Measurements from ENCODE around the gene ICA1.

Gene ICA1

DNA sequence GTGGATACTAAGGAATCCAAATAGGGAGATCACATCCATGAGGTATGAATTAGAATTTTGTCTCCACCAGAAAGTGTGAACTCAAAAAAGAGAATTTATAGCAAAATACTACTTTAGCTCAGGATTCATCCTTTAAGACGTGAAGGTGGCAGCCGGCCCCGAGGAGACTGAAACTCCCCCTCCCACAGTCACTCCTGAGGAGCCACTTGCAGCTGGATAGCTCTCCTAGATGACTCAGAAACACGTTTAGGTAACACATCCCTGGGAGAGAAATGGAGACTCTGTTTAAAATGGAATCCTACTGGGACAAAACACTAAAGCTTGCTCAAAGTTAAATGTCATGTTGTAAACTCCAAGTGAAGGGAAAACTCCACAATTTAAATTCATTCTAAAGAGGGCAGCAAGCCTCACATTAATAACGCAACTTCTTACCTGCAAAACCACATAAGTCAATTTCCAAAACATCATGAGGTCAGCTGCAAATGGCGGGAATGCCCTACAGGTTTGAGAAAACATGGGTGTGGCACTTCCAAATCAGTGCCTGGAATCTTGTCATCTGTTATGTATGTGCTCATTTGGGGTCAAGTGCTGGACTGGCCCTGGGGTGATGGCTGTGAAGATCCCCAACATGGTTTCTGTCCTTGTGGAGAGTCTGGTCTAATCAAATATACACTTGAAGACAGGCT is 46.2 kb downstream of the ICA1 start:
- H3F3A ChIP-seq (ENCODE audit: low read depth): no peaks in the 10 kb centered on the region
- no peak overlapping the region for H2AFZ ChIP-seq (ENCODE audit: low read length)
- no peaks in the 10 kb centered on the region for H3K36me3 ChIP-seq (ENCODE audit: insufficient read depth, low read length)
- H3K9me2 ChIP-seq (replicated peaks; ENCODE audit: low read depth, low read length): no peaks in the 10 kb centered on the region
- no peaks in the 10 kb centered on the region for H3K9me3 ChIP-seq (ENCODE audit: insufficient read depth, low read depth, low read length)
- H4K20me1 ChIP-seq (ENCODE audit: insufficient read depth, low read length, poor library complexity, severe bottlenecking): no peaks in the 10 kb centered on the region
- no peak for TF ChIP-seq EZH2phosphoT487 (IDR thresholded peaks at IDR 0.05; ENCODE audit: borderline replicate concordance)
- TF ChIP-seq, protein P1, sequence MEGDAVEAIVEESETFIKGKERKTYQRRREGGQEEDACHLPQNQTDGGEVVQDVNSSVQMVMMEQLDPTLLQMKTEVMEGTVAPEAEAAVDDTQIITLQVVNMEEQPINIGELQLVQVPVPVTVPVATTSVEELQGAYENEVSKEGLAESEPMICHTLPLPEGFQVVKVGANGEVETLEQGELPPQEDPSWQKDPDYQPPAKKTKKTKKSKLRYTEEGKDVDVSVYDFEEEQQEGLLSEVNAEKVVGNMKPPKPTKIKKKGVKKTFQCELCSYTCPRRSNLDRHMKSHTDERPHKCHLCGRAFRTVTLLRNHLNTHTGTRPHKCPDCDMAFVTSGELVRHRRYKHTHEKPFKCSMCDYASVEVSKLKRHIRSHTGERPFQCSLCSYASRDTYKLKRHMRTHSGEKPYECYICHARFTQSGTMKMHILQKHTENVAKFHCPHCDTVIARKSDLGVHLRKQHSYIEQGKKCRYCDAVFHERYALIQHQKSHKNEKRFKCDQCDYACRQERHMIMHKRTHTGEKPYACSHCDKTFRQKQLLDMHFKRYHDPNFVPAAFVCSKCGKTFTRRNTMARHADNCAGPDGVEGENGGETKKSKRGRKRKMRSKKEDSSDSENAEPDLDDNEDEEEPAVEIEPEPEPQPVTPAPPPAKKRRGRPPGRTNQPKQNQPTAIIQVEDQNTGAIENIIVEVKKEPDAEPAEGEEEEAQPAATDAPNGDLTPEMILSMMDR (conservative IDR thresholded peaks at IDR 0.05; ENCODE audit: low read length): no peak
- no peaks in the 10 kb centered on the region for H3K79me2 ChIP-seq (ENCODE audit: insufficient read depth, low read length)
- peaks cover 21% of the 10 kb centered on the region for H3K4me1 ChIP-seq (ENCODE audit: insufficient read depth, low read length, poor library complexity, severe bottlenecking)
- H3K9ac ChIP-seq (ENCODE audit: low read depth, low read length, poor library complexity, severe bottlenecking): no peak overlapping the region
- H3K27me3 ChIP-seq (ENCODE audit: insufficient read depth, low read length, poor library complexity, severe bottlenecking): no peaks in the 10 kb centered on the region
- H3K4me2 ChIP-seq (ENCODE audit: low read depth, low read length, poor library complexity, severe bottlenecking): no peak overlapping the region
- H3K4me3 ChIP-seq (ENCODE audit: low read length, poor library complexity, severe bottlenecking): no peak overlapping the region

DNA sequence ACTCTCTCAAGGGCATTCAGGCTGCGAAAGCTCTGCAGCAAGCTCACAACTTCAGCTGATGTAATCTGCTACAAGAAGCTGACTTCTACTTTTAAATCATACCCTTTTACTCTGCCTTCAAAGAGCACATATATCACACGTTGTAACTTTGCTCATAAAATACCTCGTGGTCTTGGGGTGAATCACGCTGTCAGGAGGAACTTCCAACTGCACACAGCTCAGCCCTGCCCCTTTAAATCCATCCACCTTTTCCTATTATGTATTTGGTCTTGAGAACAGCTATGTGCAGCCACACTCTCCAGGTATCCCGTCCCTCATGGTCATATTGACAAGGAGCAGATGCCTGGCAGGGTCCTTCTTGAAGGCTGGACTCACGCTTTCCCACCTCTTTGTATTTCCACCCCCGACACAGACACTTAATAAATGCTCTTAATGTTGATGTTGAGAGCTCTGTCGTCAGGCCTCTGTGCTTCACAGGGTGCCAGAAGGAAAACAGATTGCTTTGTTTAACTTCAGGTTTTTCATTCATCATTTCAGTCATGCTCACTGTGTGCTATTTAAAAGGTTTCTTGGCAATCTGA is 47.6 kb downstream of the ICA1 start:
- no peak overlapping the region for H2AFZ ChIP-seq (ENCODE audit: low read length)
- H3K9me3 ChIP-seq (ENCODE audit: insufficient read depth, low read depth, low read length): no peaks in the 10 kb centered on the region
- H3F3A ChIP-seq (ENCODE audit: low read depth): no peaks in the 10 kb centered on the region
- peak overlapping the region; percentile 0 for H3K4me2 ChIP-seq (ENCODE audit: low read depth, low read length, poor library complexity, severe bottlenecking)
- H3K27me3 ChIP-seq (ENCODE audit: insufficient read depth, low read length, poor library complexity, severe bottlenecking): no peaks in the 10 kb centered on the region
- H3K9ac ChIP-seq (ENCODE audit: low read depth, low read length, poor library complexity, severe bottlenecking): no peak overlapping the region
- H4K20me1 ChIP-seq (ENCODE audit: insufficient read depth, low read length, poor library complexity, severe bottlenecking): no peaks in the 10 kb centered on the region
- H3K4me1 ChIP-seq (ENCODE audit: insufficient read depth, low read length, poor library complexity, severe bottlenecking): peaks cover 23% of the 10 kb centered on the region
- no peak overlapping the region for H3K4me3 ChIP-seq (ENCODE audit: low read length, poor library complexity, severe bottlenecking)
- no peaks in the 10 kb centered on the region for H3K9me2 ChIP-seq (replicated peaks; ENCODE audit: low read depth, low read length)
- TF ChIP-seq, protein P1 (conservative IDR thresholded peaks at IDR 0.05; ENCODE audit: low read length): no peak
- no peak for TF ChIP-seq EZH2phosphoT487 (IDR thresholded peaks at IDR 0.05; ENCODE audit: borderline replicate concordance)
- H3K79me2 ChIP-seq (ENCODE audit: insufficient read depth, low read length): no peaks in the 10 kb centered on the region
- H3K36me3 ChIP-seq (ENCODE audit: insufficient read depth, low read length): no peaks in the 10 kb centered on the region

DNA sequence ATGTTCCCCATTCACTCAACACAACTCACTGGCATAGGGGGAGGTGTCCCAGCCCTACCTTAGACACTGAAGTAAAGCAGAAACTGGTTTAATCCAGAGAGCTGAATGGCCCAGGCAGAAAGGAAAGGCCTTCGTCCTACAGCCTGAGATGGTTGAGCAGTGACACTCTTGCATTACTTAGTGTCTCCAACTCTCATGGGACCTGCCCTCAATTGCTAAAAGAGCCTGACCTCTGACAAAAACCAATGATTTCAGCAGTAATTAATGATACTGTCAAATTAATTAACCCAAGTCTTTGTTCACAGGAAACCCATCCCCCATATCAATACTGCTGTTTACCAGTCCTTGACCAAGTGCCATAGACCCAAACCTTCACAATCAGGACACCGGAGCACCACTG is 48.6 kb downstream of the ICA1 start:
- Histone ChIP-seq H3K79me2 (ENCODE audit: insufficient read depth, low read length) (no peaks in the 10 kb centered on the region), H3F3A (ENCODE audit: low read depth) (no peaks in the 10 kb centered on the region), H3K4me3 (ENCODE audit: low read length, poor library complexity, severe bottlenecking) (no peak overlapping the region), H4K20me1 (ENCODE audit: insufficient read depth, low read length, poor library complexity, severe bottlenecking) (no peaks in the 10 kb centered on the region), H3K9me3 (ENCODE audit: insufficient read depth, low read depth, low read length) (no peaks in the 10 kb centered on the region), H3K4me2 (ENCODE audit: low read depth, low read length, poor library complexity, severe bottlenecking) (no peak overlapping the region), H3K36me3 (ENCODE audit: insufficient read depth, low read length) (no peaks in the 10 kb centered on the region), H3K9me2 (replicated peaks; ENCODE audit: low read depth, low read length) (no peaks in the 10 kb centered on the region), H3K9ac (ENCODE audit: low read depth, low read length, poor library complexity, severe bottlenecking) (no peak overlapping the region), H3K4me1 (ENCODE audit: insufficient read depth, low read length, poor library complexity, severe bottlenecking) (peaks cover 23% of the 10 kb centered on the region), H3K27me3 (ENCODE audit: insufficient read depth, low read length, poor library complexity, severe bottlenecking) (no peaks in the 10 kb centered on the region), H2AFZ (ENCODE audit: low read length) (no peak overlapping the region)
- TF ChIP-seq, protein P1 (conservative IDR thresholded peaks at IDR 0.05; ENCODE audit: low read length): no peak
- no peak for TF ChIP-seq EZH2phosphoT487 (IDR thresholded peaks at IDR 0.05; ENCODE audit: borderline replicate concordance)
